ENCODE measurements around the gene SUPT5H.

Gene SUPT5H

DNA sequence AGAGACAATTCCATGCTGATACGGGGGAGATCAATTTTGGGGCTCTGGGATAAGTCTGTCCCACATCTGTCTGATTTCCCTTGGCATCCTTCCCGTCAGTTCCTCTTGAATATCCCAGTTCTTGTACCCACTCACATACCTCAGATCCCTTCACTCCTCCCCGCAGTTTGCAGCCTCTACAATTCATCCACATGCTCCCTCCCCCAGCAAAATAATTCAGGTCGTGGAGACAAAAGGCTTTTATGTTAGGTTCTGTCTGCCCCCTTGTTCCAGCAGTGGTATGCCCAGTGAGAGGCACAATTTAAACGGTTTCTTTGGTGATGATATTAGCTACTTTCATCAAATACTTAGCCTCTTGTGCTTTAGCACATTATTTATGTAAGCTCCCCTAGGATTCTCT lies 19.2 kb upstream of the SUPT5H start:
- DNase-seq = no peak
- no peak for TF ChIP-seq GATA1 (IDR thresholded peaks at IDR 0.05; ENCODE audit: low read depth, low read length)
- no peak for TF ChIP-seq POLR2A (IDR thresholded peaks at IDR 0.05; ENCODE audit: low read length)

DNA sequence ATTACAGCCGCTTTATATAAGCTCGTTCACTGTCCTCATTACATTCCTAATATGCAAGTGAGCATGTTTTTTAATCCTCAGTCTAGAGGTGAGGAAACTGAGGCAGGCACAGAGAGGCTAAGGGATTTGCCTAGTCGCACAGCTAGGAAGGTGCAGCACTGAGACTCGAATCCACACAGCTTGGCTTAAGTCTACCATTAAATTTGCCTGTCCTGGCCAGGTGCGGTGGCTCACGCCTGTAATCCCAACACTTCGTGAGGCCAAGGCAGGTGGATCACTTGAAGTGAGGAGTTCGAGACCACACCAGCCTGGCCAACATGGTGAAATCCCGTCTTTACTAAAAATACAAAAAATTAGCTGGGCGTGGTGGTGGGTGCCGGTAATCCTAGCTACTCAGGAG lies 17.7 kb upstream of the SUPT5H start:
- TF ChIP-seq GATA1 (IDR thresholded peaks at IDR 0.05; ENCODE audit: low read depth, low read length) = no peak
- no peak for TF ChIP-seq POLR2A (IDR thresholded peaks at IDR 0.05; ENCODE audit: low read length)
- no peak for DNase-seq

DNA sequence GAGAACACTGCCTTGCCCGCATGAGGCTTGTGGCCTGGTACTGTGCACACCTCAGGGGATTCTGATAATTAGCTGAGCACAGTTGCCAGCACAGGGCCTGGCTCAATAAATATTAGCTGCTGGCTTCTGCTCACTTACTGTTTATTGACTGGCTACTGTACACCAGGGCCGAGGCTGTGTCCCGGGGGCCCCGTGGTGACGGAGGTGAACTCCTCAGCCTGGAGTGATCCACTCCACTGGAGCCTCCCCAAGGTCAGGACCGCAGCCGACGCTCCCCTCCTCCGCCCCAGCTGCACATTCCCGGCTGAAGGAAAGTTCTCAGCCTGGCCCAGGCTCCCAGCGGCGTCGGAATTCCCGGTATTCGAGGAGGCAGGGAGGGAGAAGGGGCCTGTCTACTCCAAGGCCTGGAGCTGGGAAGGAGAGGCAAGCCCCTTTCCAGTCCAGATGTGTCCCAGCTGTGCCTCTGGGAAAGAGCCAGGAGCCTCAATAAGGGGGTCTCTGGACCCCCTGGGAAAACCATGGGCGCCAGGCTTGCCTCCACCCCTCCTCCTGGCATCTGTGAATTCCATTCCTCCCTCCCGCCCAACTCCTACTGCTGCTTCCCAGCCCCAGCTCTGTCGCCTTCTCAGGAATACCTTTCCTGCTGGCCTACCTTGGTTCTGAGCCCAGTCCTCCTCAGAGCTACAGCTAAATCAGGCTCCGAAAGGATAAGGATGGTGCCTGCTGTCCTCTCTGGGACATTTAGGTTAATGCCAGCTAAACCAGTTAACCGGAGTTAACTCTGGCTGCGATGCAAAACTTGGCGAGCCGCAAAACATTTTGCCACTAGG lies 16.9 kb upstream of the SUPT5H start:
- DNase-seq = no peak
- TF ChIP-seq POLR2A (IDR thresholded peaks at IDR 0.05; ENCODE audit: low read length) (no peak), GATA1 (IDR thresholded peaks at IDR 0.05; ENCODE audit: low read depth, low read length) (no peak)

DNA sequence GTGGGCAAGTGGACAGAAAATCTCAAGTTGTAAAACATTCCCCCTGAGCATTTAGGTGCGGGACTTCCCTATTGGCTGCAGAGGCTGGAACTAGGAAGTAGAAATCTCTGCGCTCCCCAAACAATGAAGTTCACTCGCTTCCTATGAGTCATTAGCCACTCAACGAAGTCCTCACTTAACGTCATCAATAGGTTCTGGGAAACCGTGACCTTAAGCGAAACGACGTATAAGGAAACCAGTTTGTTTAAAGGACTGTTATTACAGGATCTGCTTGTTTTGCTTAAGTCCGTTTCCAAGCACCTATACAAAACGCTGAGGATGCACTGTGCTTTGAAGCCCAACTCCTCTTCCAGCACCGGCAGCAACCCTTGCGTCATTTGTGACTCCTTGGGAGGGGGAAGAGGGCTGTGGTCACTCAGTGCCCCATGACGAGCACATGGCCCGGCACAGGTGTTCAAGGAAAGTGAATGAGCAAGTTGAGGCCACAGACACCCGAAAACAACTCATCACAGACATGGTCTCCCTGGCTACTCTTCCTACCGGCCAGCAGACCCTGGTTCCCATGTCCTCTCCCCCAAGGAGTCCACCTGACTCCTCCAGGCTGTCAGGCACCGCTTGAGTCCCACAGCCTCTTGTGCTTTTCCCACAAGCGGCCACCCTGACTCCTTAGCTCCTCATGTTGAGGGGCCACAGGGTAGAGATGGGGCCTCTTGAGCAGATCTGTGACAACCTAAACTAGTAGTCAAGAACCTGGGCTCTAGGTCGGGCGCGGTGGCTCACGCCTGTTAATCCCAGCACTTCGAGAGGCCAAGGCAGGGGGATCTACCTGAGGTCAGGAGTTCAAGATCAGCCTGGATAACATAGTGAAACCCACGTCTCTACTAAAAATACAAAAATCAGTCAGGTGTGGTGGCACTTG lies 14.4 kb upstream of the SUPT5H start:
- TF ChIP-seq GATA1 (IDR thresholded peaks at IDR 0.05; ENCODE audit: low read depth, low read length) = no peak
- peak; percentile 38 for TF ChIP-seq POLR2A (IDR thresholded peaks at IDR 0.05; ENCODE audit: low read length)
- no peak for DNase-seq

DNA sequence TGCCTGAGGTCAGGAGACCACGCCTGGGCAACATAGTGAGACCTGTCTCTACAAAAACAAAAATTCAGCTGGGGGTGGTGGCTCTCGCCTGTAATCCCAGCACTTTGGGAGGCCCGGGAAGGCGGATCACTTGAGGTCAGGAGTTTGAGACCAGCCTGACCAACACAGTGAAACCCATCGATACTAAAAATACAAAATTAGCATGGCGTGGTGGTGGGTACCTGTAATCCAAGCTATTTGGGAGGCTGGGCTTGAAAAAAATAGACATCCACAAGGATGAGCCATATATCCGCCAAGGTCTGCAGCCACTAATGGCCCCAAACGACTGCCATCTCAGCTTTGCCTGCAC lies 12.7 kb upstream of the SUPT5H start:
- TF ChIP-seq GATA1 (IDR thresholded peaks at IDR 0.05; ENCODE audit: low read depth, low read length) = no peak
- TF ChIP-seq POLR2A (IDR thresholded peaks at IDR 0.05; ENCODE audit: low read length) = no peak
- no peak for DNase-seq

DNA sequence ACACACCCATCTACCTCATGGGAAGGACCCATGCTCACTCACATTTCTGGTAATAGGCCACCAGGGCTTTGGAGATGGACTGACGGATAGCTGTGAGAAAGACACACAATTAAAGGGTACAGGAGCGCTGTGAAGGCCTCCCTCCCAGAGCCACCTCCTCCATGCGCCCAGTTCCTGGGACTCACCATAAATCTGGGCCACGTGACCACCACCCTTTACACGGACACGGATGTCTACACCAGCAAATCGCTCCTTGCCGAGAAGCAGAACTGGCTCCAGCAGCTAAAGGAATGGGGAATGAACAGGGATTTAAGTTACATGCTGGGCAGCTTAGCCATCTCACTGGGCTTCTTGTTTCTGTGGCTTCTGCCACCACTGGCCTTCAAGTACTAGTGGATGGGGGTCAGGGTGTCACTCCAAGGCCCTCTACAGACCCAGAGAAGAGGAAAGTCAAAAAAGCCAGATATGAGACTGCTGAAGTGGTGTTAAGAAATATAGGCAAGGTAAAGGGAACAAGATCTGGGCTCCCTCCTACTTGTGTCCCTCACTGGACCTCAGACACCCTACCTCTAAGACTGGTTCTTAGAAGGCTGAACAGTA lies 11.8 kb upstream of the SUPT5H start:
- no peak for DNase-seq
- TF ChIP-seq POLR2A (IDR thresholded peaks at IDR 0.05; ENCODE audit: low read length) (no peak), GATA1 (IDR thresholded peaks at IDR 0.05; ENCODE audit: low read depth, low read length) (no peak)

DNA sequence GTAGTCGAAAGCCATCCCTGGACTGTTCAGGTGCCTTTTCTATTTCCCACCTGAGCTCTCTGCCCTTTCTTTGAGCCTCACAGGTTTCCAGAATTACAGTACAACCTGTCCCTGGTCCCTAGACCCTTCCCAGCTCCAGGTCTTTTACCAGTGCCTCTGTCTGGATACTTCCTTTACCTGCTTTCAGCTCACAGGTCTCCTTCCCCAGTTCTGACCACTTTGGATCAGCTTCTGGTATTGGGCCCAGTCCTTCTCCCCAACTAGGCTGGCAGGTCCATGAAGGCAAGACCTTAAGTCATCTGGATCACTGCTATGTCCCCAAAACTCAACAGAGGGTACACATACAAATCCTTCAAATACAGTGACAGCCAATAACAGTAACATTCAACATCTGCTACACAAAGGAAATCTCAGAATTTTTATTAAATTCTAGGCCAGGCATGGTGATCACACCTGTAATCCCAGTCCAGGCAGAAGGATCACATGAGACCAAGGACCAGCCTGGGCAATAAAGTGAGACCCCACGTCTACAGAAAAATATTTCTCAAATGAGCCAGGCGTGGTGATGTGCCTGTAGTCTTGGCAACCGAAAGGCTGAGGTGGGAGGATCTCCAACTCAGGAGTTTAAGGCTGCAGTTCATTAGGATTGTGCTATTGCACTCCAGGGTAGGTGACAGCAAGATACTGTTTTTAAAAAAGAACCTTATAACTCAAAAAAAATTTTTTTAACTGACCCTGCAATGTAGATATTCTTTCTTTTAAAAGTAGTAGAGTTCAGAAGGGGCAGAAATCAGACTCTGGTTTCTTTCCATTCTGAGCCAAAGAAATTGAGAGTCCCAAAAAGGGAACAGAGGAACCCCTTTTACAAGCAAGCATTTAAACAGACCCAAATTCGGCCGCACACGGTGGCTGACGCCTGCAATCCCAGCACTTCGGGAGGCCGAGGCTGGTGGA lies 11.0 kb upstream of the SUPT5H start:
- no peak for DNase-seq
- no peak for TF ChIP-seq POLR2A (IDR thresholded peaks at IDR 0.05; ENCODE audit: low read length)
- TF ChIP-seq GATA1 (IDR thresholded peaks at IDR 0.05; ENCODE audit: low read depth, low read length) = no peak

DNA sequence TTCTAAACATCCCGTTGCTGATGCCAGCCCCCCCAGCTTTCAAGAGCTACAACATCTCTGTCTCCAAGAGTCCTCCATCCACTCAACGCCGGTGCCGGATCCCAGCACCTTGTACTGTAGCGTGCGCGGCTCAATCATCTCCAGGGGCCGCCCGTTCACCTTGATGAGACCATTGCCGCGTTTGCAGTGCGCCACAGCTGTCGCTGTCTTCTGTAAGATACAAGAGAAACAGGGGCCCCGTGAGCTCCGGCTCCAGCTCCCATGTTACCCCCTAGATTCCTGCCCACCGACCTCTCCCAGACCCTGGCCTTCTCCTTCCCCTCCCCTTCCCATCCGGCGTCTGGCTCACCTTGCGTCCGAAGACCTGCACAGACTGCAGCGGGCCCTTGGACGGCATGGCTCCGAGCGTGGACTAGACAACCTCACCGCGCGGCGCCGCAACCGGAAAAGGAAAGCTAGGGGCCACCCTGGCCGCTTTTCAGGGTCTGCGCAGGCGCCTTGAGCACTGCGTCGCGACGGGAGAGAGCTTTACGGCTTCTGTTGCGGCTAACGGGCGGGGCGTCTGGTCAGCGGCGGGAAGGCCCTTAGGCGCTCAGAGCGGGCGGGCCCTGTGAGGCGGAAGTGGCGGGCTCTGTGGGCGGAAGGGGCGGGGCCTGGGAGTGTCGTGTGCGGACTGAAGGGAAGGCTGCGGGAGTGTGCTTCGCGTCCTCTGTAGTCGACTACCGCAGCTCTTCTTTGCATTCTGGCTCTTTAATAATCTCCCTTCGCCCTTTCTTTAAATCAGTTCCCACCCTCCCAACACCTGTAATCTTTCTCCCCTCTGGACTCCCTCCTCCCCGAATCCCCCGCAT lies 9.7 kb upstream of the SUPT5H start, which contains the start of gene RPS16:
RPS16 (minus strand) TSS at position 451 of the 851 bp plus-strand sequence; CDS start at position 397, 54 bp downstream.
- DNase-seq = peak; percentile 99 to 100
- TF ChIP-seq POLR2A (IDR thresholded peaks at IDR 0.05; ENCODE audit: low read length) = peak; percentile 98
- TF ChIP-seq GATA1 (IDR thresholded peaks at IDR 0.05; ENCODE audit: low read depth, low read length) = no peak

DNA sequence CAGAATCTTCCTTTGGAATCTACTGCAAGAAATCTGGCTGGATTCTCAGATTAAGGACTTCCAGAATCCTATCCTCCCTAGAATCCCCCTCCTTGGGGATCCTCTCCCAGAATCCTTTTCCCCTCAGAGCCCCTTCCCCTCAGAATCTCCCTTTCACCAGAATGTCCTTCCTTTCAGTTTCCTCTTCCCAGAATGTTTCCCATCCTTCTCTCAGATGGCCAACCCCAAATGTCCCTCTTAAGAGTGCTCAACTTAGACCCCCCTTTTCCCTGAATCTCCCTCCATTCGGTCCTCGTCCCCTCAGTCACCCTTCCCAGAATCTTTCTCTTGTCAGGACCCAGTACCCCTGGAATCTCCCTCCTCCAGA lies 9.0 kb upstream of the SUPT5H start:
- no peak for DNase-seq
- TF ChIP-seq POLR2A (IDR thresholded peaks at IDR 0.05; ENCODE audit: low read length) (no peak), GATA1 (IDR thresholded peaks at IDR 0.05; ENCODE audit: low read depth, low read length) (no peak)

DNA sequence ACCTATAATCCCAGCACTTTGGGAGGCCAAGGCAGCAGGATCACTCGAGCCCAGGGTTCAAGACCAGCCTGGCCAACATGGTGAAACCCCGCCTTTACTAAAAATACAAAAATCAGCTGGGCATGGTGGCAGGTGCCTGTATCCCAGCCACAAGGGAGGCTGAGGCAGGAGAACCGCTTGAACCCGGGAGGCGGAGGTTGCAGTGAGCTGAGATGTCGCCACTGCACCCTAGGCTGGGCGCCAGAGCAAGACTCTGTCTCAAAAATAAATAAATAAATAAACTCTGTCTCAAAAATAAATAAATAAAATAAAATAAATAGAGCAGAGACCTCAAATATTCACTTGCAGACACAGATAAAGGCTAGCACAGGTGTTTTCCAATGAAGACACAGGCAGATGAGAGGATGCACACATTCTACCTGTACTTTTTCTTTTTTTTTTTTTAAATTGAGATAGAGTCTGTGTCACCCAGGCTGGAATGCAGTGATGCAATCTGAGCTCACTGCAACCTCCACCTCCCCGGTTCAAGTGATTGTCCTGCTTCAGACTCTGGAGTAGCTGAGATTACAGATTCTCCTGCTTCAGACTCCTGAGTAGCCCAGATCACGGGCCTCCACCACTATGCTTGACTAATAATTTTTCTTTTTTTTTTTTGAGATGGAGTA lies 7.0 kb upstream of the SUPT5H start:
- TF ChIP-seq POLR2A (IDR thresholded peaks at IDR 0.05; ENCODE audit: low read length) (no peak), GATA1 (IDR thresholded peaks at IDR 0.05; ENCODE audit: low read depth, low read length) (no peak)
- DNase-seq = no peak

DNA sequence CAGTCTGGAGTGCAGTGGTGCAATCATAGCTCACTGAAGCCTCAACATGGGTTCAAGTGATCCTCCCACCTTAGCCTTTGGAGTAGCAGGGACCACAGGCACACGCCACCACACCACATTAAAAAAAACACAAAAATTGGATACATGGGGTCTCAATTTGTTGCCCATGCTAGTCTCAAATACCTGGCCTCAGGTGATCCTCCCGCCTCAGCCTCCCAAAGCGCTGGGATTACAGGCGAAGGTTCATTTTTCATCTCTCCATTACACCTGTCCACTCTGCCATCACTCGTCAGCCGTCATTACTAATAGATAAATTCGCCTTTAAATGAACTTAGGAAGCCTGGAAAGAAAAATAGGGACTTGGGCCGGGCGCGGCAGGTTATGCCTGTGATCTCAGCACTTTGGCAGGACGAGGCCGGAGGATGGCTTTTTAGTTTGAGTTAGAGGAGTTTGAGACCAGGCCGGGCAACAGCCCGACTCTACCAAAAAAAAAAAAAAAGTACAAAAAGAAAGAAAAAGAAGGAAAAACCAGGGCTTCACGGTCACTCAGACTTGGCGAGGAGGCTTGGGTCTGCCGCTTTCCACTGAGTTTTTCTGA lies 685 bp upstream of the SUPT5H start:
- DNase-seq = peak; percentile 69 to 79
- no peak for TF ChIP-seq GATA1 (IDR thresholded peaks at IDR 0.05; ENCODE audit: low read depth, low read length)
- no peak for TF ChIP-seq POLR2A (IDR thresholded peaks at IDR 0.05; ENCODE audit: low read length)

Data from erythroblast (primary cell).